NCI-H187 (cell line): Measurements from ENCODE around the gene ATN1.
A peak's percentile ranks its signal among the peaks of the same experiment; 100 is the strongest.

Experiments used
- DNase-seq, 2 experiments: peaks; one replicate each; lab custom pipeline; 2025; lab: John Stamatoyannopoulos, UW

The ATN1 gene

DNA sequence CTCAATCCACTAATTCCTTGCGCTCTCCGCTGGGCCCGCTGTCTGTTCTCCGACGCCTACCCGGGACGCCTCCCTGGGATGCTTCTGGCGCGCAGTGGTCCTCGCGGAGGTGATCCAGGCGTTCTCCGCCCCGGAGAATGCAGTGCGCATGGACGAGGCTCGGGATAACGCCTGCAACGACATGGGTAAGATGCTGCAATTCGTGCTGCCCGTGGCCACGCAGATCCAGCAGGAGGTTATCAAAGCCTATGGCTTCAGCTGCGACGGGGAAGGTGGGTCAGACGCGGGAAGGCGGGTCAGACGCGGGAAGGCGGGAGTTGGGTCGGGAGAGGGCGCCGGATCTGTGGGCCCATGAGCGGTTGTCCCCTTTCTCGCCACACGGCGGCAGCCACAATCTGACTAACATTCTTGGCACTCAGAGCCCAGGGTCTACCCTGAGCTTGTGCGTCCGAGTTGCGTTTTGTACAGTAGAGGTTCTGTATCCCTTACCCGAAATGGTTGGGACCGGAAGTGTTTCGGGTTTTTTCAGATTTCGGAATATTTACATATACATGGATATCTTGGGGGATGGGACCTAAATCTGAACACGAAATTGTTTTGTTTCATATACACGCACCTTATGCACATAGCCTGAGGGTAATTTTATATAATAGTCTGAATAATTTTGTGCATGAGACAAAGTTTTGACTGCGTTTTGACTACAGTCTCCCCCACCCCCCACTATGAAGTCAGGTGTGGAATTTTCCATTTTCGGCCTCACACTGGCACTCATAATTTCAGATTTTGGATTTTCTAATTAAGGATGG is 16.8 kb downstream of the ATN1 start:
- peak; percentile 58 to 93 for DNase-seq

DNA sequence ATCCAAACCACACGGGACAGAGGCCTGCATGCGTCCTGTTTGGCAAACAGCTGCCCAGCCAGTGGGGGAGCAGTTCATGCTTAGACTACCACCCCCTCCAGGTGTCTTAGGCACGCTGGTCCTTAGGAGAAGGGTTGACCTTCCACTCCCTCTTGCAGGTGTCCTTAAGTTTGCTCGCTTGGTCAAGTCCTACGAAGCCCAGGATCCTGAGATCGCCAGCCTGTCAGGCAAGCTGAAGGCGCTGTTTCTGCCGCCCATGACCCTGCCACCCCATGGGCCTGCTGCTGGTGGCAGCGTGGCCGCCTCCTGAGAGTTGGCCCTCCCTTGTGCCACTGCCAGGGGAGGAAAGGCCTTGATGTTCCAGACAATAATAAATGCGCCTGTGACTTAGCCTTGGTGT is 17.9 kb downstream of the ATN1 start:
- no peak for DNase-seq

DNA sequence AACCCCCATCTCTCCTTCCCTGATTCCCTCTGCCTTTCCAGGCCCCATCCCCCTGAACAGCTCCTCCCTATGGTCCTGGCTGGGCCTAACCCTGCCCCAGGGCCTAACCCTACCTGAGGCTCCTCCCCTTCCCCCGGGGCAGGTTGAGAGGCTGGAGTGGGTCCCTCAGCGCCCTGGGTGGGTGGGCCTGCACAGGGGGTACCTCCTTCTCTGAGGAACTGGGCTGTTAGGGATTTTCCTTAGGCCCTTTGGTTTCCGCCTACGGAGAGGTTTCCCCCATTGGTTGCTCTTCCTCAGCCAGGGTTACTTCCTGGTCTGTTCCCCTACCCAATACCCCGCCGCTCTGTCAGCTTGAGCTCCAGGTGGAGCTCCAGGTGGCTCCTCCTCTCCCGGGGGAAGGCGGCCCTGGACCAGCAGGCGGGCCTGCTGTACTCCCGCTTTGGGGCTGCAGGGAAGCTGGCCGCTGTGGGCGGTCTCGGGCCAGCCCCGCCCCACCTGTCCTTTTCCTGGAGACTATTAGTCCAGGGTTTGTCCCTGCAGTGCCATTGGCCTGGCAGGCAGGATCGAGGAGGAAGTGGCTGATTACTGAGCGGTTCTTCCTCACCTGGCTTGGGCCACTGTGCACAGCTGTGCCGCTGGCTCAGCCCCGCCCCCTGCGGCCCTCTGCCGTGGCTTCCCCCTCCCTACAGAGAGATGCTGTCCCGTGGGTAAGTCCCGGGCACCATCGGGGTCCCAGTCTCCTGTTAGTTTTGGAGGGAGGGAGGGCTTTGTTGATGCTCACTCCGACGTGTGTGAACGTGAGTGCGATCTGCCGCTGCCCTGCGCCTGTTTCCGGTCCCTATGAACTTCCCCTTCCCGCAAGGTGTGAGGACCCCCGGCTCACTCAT is 18.5 kb downstream of the ATN1 start:
- DNase-seq = peak; percentile 92 to 94

DNA sequence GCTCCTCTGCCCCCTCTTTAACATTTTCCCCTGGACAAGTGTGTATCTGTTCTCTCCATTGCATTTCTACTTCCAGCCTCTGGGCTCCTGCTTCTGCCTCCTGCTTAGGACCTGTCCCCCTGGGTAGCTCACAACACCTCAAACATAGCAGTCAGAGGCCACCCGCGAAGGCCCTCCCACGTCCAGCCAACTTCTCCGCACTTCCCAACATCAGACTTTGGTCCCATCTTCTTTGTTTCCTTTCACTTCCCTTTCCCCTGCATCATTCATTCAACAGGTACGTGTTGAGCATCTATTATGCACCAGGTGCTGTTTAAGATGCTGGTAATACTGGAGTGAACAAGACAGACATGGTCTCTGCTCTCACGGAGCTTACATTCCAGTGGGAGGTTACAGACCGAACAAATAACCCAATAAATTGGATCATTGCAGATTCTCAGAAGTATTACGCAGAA is 19.2 kb downstream of the ATN1 start:
- no peak for DNase-seq

DNA sequence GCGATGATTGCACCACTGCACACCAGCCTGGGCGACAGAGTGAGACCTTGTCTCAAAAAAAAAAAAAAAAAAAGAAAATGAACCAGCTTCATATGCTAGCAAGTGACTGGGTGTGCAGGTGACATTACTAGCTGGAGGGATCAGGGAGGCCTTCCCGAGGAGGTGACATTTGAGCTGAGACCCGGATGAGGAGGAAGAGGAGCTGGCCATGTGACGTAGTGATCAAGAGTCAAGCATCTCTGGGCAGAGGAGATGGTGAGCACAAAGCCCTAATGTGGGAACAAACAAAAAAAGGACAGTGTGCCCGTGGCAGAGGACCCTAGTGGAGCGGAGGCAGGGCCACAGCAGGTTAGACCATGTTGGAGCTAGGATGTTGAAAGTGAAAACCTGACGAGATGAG is 19.9 kb downstream of the ATN1 start:
- DNase-seq = no peak

DNA sequence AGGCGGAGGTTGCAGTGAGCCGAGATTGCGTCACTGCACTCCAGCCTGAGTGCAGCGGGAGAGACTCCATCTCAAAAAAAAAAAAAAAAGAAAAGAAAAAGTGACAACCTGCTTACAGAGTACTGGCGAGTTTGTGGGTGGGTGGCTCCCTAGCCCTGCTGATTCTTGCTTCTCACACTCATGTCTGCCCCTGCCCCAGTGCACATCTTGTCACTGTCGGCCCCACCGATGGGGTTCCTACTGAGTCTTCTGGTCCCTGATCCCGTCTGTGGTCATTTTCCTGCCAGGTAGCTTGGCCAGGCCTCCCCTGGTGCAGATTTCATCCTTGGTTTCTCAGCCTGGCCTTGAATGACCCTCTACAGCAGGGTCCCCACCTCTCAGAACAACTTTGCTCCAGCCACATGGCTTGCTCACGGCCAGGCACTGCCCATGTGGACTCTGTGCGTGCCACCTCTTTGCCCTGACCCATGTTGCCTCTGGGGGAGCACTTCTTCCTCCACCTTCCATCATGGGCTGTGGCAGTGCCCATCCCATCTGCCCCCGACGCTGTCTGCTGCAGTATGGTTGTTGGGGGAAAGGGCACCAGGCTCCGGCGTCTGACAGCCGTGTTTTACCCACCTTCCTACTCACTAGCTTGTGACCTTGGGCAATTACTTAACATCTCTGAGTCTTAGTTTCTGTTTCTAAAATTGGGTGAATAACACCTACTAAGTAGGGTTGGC is 21.3 kb downstream of the ATN1 start:
- no peak for DNase-seq

GRCh38 chr12:6950401-6950801 is 22.6 kb downstream of the ATN1 start:
- DNase-seq = no peak

- DNase-seq = no peak
Observed at GRCh38 chr12:6950811-6951540, 23.2 kb downstream of the ATN1 start, which contains the start of gene PTPN6. PTPN6 (plus strand) TSS chr12:6951356; CDS start chr12:6951513, 157 bp downstream.

GRCh38 chr12:6951551-6952120 is 23.9 kb downstream of the ATN1 start:
- DNase-seq = no peak

GRCh38 chr12:6952121-6952862 is 24.5 kb downstream of the ATN1 start:
- no peak for DNase-seq

DNA sequence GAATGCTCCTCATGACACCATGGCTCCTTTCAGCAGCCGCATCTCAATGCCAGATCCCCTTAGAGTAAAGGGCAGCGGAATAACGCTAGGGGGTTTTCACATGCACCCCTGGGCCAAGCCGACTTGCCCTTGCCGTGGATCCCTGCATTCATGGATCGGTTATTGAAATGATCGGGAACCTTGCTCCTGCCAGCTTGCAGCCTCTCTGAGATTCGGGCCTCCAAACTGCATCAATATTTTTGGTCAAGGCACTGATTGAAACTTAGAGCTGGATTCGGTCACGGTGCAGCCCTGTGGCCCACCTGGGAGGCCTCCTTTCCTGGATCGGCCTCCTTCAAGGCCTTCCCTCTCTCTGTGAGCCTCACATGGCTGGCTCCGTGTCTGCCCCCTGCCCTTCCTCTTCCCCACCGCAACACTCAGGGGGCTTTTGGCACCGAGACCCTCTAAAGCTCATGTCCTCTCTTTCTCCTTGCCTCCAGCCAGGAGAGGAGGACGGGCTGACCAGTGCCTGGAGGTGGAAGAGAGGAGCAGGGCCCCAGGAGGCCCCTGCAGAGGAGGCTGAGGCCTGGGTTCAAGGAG is 25.2 kb downstream of the ATN1 start:
- DNase-seq = no peak

GRCh38 chr12:6953442-6954315 is 25.9 kb downstream of the ATN1 start:
- DNase-seq = no peak

- DNase-seq = no peak
Observed at GRCh38 chr12:6954316-6955107, 26.8 kb downstream of the ATN1 start.

GRCh38 chr12:6955108-6956020 is 27.6 kb downstream of the ATN1 start:
- no peak for DNase-seq

GRCh38 chr12:6956021-6956727 is 28.4 kb downstream of the ATN1 start:
- no peak for DNase-seq

GRCh38 chr12:6957151-6957701 is 29.5 kb downstream of the ATN1 start:
- DNase-seq = no peak
